PC-9 (cell line): ENCODE data around the gene MSH5. TPM values are rescaled to one million over a fixed set of nuclear protein-coding genes. Genes with fewer than 3 reads are reported as not detected.

Experiments used
- BruUV-seq: library from RNA; stranded (reverse); fragments of 400-500 nt; replicated peaks from 2 replicates; lab custom pipeline; 2021; lab: Mats Ljungman, UMichigan
- CTCF ChIA-PET: fragments of 300-600 bp; sonication (Branson Sonifier 250); formaldehyde crosslinking; loops from one replicate; lab custom pipeline; 2022; ENCODE audit warnings: antibody characterized with exemption; lab: Charles Lee
- POLR2A ChIA-PET: fragments of 300-600 bp; sonication (Branson Sonifier 250); formaldehyde crosslinking; loops from one replicate; lab custom pipeline; 2022; ENCODE audit warnings: antibody characterized with exemption; ENCODE audit not compliant: unreplicated experiment; lab: Charles Lee
- DNase-seq, 2 experiments: peaks; one replicate each; pipeline versions ENCODE4 v3.0.0 to v3.0.0-alpha.2; 2015 to 2022; ENCODE audit warnings: mixed read lengths in 1 of 2
- H2AFZ ChIP-seq: fragments of 200-600 bp; sonication (generic); 2 replicates; pipeline ENCODE4 v1.8.1; 2017; ENCODE audit warnings: antibody characterized with exemption
- H3F3A ChIP-seq: fragments of 200-600 bp; sonication (generic); 2 replicates; pipeline ENCODE4 v1.8.1; 2017; ENCODE audit warnings: antibody characterized with exemption, mild to moderate bottlenecking, low read depth; ENCODE audit not compliant: insufficient read depth
- H3K27ac ChIP-seq: fragments of 200-600 bp; sonication (generic); 2 replicates; pipeline ENCODE4 v1.6.1; 2016; ENCODE audit warnings: mixed run types
- H3K27me3 ChIP-seq: fragments of 200-600 bp; sonication (generic); 2 replicates; pipeline ENCODE4 v1.6.1; 2016; ENCODE audit warnings: low read depth, mixed run types; ENCODE audit not compliant: insufficient read depth
- H3K36me3 ChIP-seq: fragments of 200-600 bp; sonication (generic); 2 replicates; pipeline ENCODE4 v1.6.1; 2016; ENCODE audit warnings: low read depth, mixed run types
- H3K4me1 ChIP-seq: fragments of 200-600 bp; sonication (generic); replicated peaks from 2 replicates; pipeline ENCODE4 v1.6.1; 2016; ENCODE audit warnings: mixed run types; ENCODE audit not compliant: insufficient read depth
- H3K4me2 ChIP-seq: fragments of 200-600 bp; sonication (generic); 2 replicates; pipeline ENCODE4 v1.6.1; 2017; ENCODE audit warnings: mixed run types
- H3K4me3 ChIP-seq: fragments of 200-600 bp; sonication (generic); 2 replicates; pipeline ENCODE4 v1.6.1; 2016; ENCODE audit warnings: mixed run types
- H3K79me2 ChIP-seq: fragments of 200-600 bp; sonication (generic); 2 replicates; pipeline ENCODE4 v1.6.1; 2017; ENCODE audit warnings: low read depth, mixed run types
- H3K9me2 ChIP-seq: fragments of 200-600 bp; sonication (generic); 2 replicates; pipeline ENCODE4 v1.8.1; 2017; ENCODE audit warnings: mild to moderate bottlenecking; ENCODE audit not compliant: insufficient read depth
- H3K9me3 ChIP-seq: fragments of 200-600 bp; sonication (generic); 2 replicates; pipeline ENCODE4 v1.8.1; 2016; ENCODE audit warnings: low read depth; ENCODE audit not compliant: insufficient read depth
- H4K20me1 ChIP-seq: fragments of 200-600 bp; sonication (generic); 2 replicates; pipeline ENCODE4 v1.8.1; 2017; ENCODE audit not compliant: insufficient read depth
- EZH2 ChIP-seq: fragments of 200-600 bp; sonication (generic); IDR thresholded peaks from 2 replicates; pipeline ENCODE4 v1.8.0; 2017; ENCODE audit warnings: antibody characterized with exemption, low read depth
- intact Hi-C: fragments of 100-400 bp; cut with micrococcal nuclease; formaldehyde crosslinking; loops from one replicate; pipeline ENCODE4 v1.10.0; 2022; ENCODE audit not compliant: unreplicated experiment
- total RNA-seq: library from RNA; stranded (reverse); gene quantifications from 2 replicates; pipeline ENCODE4 v1.2.3, GENCODE V29; 2021
- TF ChIP-seq, protein P1 (sequence below): fragments of 200-600 bp; sonication (generic); conservative IDR thresholded peaks from 2 replicates; pipeline ENCODE4 v1.6.1; 2017; ENCODE audit warnings: mixed run types, antibody characterized with exemption, mild to moderate bottlenecking, moderate library complexity

MSH5 gene
- total RNA-seq, 1 experiment from 2014 or later = 50.0 TPM

DNA sequence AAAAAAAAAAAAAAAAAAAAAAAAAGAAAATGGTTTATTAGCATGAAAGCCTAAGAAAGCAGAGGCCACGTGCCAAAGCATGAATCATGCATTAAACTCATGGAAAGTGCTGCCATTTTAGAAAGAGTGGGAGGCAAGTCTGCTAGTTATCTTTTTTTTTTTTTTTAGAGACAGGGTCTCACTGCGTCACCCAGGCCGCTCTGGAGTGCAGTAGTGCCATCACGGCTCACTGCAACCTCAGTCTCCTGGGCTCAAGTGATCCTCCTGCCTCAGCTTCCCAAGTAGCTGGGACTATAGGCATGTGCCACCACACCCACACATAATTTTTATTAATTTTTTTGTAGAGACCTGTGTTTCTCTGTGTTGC, 32.2 kb downstream of the MSH5 start:
- Histone ChIP-seq H3K27ac (no peak overlapping the region), H3K9me2 (no peaks in the 10 kb centered on the region), H3F3A (peaks cover 21% of the 10 kb centered on the region; the same call in 1 of the 2 replicates), H2AFZ (no peak overlapping the region), H3K4me2 (no peak overlapping the region), H3K27me3 (no peaks in the 10 kb centered on the region), H3K4me1 (peaks cover 26% of the 10 kb centered on the region), H3K36me3 (no peaks in the 10 kb centered on the region), H3K4me3 (no peak overlapping the region), H4K20me1 (no peaks in the 10 kb centered on the region), H3K79me2 (no peaks in the 10 kb centered on the region), H3K9me3 (no peaks in the 10 kb centered on the region)
- no TSS peak for BruUV-seq
- TF ChIP-seq, protein P1, sequence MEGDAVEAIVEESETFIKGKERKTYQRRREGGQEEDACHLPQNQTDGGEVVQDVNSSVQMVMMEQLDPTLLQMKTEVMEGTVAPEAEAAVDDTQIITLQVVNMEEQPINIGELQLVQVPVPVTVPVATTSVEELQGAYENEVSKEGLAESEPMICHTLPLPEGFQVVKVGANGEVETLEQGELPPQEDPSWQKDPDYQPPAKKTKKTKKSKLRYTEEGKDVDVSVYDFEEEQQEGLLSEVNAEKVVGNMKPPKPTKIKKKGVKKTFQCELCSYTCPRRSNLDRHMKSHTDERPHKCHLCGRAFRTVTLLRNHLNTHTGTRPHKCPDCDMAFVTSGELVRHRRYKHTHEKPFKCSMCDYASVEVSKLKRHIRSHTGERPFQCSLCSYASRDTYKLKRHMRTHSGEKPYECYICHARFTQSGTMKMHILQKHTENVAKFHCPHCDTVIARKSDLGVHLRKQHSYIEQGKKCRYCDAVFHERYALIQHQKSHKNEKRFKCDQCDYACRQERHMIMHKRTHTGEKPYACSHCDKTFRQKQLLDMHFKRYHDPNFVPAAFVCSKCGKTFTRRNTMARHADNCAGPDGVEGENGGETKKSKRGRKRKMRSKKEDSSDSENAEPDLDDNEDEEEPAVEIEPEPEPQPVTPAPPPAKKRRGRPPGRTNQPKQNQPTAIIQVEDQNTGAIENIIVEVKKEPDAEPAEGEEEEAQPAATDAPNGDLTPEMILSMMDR = no peak
- no peak for TF ChIP-seq EZH2
- DNase-seq = no peak
- ChIA-PET POLR2A (no interaction called here), CTCF (interaction anchor here (0.7 kb wide), 1 partner anchor 54 kb away, joined by 14 read pairs; no protein-coding TSS in a partner anchor)
- intact Hi-C loops = loop anchor here (1.0 to 10.0 kb wide), 2 partner anchors 58 to 183 kb away; partner anchors contain the start of genes NELFE and SKIC2

- intact Hi-C loops = loop anchor here (10.0 kb wide), 1 partner anchor 180 kb away; the partner anchor contains the start of genes NELFE and SKIC2
- Histone ChIP-seq H3K27ac (no peak overlapping the region), H3K4me2 (peak overlapping the region; percentile 4), H2AFZ (no peak overlapping the region), H3K4me3 (no peak overlapping the region), H3K4me1 (peaks cover 32% of the 10 kb centered on the region), H4K20me1 (no peaks in the 10 kb centered on the region), H3K9me2 (no peaks in the 10 kb centered on the region), H3K79me2 (no peaks in the 10 kb centered on the region), H3K9me3 (no peaks in the 10 kb centered on the region), H3F3A (peaks cover 37% of the 10 kb centered on the region; the same call in 1 of the 2 replicates), H3K36me3 (no peaks in the 10 kb centered on the region), H3K27me3 (no peaks in the 10 kb centered on the region)
- POLR2A ChIA-PET = interaction anchor here (0.7 to 1.0 kb wide), 2 partner anchors 52 to 60 kb away, joined by 3 to 10 read pairs; no protein-coding TSS in a partner anchor
- BruUV-seq = no TSS peak
- DNase-seq = peak; percentile 52 to 57
- CTCF ChIA-PET = interaction anchor here (0.5 to 0.7 kb wide), 6 partner anchors 13 to 353 kb away, joined by 3 to 9 read pairs (median 4); partner anchors contain the start of genes ATF6B and MSH5
- TF ChIP-seq, protein P1 = no peak
- no peak for TF ChIP-seq EZH2
These were observed 35.4 kb downstream of the MSH5 start for GRCh38 chr6:31775184-31775583.

- H2AFZ ChIP-seq = no peak overlapping the region
- intact Hi-C loops = loop anchor here (2.0 to 10.0 kb wide), 3 partner anchors 19 to 179 kb away; partner anchors contain the start of genes HSPA1A, HSPA1L, NELFE and SKIC2
- no peaks in the 10 kb centered on the region for H3K79me2 ChIP-seq
- H3K4me1 ChIP-seq = peaks cover 31% of the 10 kb centered on the region
- no peak overlapping the region; the same call in 1 of the 2 replicates for H3K4me3 ChIP-seq
- no peak overlapping the region for H3K27ac ChIP-seq
- H3K9me2 ChIP-seq = no peaks in the 10 kb centered on the region
- H3K4me2 ChIP-seq = peak overlapping the region; percentile 76
- ChIA-PET POLR2A (interaction anchor here (0.6 to 1.0 kb wide), 2 partner anchors 51 to 74 kb away, joined by 5 to 10 read pairs; no protein-coding TSS in a partner anchor), CTCF (interaction anchor here (0.5 to 0.6 kb wide), 2 partner anchors 36 to 59 kb away, joined by 4 read pairs; partner anchors contain the start of gene MSH5)
- H3K36me3 ChIP-seq = peaks cover 2% of the 10 kb centered on the region; the same call in 1 of the 2 replicates
- H3K9me3 ChIP-seq = no peaks in the 10 kb centered on the region
- DNase-seq = no peak
- H4K20me1 ChIP-seq = no peaks in the 10 kb centered on the region
- H3K27me3 ChIP-seq = no peaks in the 10 kb centered on the region
- TF ChIP-seq, protein P1 = no peak
- no peak for TF ChIP-seq EZH2
- H3F3A ChIP-seq = peaks cover 36% of the 10 kb centered on the region; the same call in 1 of the 2 replicates
- BruUV-seq = no TSS peak
These were observed 36.1 kb downstream of the MSH5 start for GRCh38 chr6:31775633-31776484.
